ENCODE measurements around the gene AFP.

AFP gene

DNA sequence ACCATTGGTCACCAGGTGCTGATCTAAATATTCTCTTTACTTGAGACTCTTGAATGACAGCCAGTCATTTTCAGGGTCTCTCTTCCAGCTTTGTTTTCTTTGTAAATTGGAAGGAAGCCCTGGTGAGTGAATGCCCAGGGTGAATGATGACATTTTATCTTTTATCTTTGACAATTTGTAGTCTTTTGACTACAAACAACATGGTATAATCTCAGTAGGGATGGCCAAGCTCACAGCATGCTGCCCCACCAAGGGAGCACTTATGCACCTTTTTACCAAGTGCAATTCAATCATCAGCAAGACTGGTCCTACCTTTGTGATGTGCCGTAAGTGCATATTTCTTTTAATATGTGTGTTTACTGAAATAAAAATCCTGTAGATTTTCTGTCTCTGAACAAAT is 51.2 kb downstream of the AFP start:
- H3K4me3 ChIP-seq (replicated peaks in 1 of 2; ENCODE audit: low read depth in 2 of 2, low read length in 2 of 2) = no peak overlapping the region
- TF ChIP-seq, protein P1, sequence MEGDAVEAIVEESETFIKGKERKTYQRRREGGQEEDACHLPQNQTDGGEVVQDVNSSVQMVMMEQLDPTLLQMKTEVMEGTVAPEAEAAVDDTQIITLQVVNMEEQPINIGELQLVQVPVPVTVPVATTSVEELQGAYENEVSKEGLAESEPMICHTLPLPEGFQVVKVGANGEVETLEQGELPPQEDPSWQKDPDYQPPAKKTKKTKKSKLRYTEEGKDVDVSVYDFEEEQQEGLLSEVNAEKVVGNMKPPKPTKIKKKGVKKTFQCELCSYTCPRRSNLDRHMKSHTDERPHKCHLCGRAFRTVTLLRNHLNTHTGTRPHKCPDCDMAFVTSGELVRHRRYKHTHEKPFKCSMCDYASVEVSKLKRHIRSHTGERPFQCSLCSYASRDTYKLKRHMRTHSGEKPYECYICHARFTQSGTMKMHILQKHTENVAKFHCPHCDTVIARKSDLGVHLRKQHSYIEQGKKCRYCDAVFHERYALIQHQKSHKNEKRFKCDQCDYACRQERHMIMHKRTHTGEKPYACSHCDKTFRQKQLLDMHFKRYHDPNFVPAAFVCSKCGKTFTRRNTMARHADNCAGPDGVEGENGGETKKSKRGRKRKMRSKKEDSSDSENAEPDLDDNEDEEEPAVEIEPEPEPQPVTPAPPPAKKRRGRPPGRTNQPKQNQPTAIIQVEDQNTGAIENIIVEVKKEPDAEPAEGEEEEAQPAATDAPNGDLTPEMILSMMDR (IDR thresholded peaks at IDR 0.05; ENCODE audit: low read depth, low read length) = no peak
- DNase-seq (ENCODE audit: low read depth in 2 of 2) = no peak

DNA sequence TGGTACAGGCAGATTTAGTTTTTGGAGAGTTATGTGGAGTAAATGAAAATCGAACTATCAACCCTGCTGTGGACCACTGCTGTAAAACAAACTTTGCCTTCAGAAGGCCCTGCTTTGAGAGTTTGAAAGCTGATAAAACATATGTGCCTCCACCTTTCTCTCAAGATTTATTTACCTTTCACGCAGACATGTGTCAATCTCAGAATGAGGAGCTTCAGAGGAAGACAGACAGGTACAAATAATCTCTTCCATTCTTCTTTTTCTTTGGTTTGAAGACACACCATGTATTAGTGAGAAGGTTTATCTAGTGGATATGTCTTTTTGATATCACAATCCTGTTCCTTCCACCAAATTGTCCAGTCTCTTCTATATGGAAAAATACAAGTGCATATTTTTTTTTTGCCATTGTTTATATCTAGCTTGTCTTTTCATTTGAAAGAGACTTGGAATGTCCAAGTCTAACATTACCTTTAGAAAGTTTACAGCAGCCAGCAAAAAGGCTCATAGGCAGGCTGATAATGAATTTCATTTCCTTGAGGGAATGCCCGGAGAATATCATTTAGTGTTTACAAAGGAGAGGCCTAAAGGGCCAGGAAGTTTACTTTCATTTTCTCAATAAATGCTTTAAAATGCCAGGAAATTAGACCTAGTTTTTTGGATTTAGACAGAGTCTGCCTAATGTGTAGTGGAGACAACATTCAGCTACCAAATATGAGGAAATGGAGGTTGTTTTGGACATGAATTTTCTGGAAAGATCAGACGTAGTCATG is 64.2 kb downstream of the AFP start:
- H3K4me3 ChIP-seq (replicated peaks in 1 of 2; ENCODE audit: low read depth in 2 of 2, low read length in 2 of 2) = no peak overlapping the region
- DNase-seq (ENCODE audit: low read depth in 2 of 2) = peak; percentile 16 to 27
- TF ChIP-seq, protein P1 (IDR thresholded peaks at IDR 0.05; ENCODE audit: low read depth, low read length) = no peak

DNA sequence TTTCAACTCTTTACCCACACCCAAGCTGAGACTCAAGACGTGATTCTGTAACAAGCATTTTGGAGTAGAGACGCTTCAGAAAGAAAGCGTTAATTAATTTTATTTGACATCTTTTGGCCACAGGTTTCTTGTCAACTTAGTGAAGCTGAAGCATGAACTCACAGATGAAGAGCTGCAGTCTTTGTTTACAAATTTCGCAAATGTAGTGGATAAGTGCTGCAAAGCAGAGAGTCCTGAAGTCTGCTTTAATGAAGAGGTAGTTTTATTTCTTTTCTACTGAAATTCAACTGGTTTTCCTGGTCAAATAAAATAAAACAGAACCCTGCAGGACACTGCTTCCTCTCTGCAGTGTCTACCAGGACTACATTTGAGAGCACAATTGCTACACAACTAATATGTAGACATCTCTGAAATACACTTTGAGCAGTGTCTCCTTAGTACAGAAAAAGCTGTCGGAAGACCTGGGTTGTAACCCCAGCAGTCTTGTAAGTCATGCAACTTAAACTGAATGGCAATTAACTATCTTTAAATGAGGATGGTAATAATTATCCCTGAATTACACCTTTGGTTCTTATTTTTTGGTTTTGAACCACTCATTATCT is 65.7 kb downstream of the AFP start:
- no peak overlapping the region for H3K4me3 ChIP-seq (replicated peaks in 1 of 2; ENCODE audit: low read depth in 2 of 2, low read length in 2 of 2)
- no peak for DNase-seq (ENCODE audit: low read depth in 2 of 2)
- TF ChIP-seq, protein P1 (IDR thresholded peaks at IDR 0.05; ENCODE audit: low read depth, low read length) = no peak

DNA sequence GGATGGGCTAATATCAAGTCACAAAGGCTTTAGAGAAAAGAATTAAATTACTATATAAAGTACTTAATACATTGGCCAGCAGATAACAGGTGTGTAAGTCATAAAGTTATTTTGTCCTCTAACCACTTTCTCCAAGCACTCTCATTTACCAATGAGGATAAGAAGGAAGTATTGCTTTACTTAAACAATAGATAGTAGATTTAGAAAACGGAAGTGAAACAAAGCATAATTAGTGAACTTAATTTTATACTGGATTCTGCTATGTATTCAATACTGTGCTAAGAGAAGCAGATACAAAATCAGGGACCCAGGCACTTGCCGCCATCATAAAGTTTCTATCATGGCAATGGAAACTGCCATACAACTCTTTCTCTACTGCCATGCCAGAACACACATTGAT is 69.5 kb downstream of the AFP start:
- no peak for DNase-seq (ENCODE audit: low read depth in 2 of 2)
- TF ChIP-seq, protein P1 (IDR thresholded peaks at IDR 0.05; ENCODE audit: low read depth, low read length) = no peak
- H3K4me3 ChIP-seq (replicated peaks in 1 of 2; ENCODE audit: low read depth in 2 of 2, low read length in 2 of 2) = no peak overlapping the region
